ENCODE measurements around the gene LTF.

LTF gene

GRCh38 chr3:46490338-46491084, 25.8 kb upstream of the LTF start:
- DNase-seq: no peak

- no peak for DNase-seq
These were observed 25.2 kb upstream of the LTF start for GRCh38 chr3:46489875-46490274.

GRCh38 chr3:46489381-46489780, 24.7 kb upstream of the LTF start:
- DNase-seq: no peak

- DNase-seq: no peak
These were observed 24.1 kb upstream of the LTF start for GRCh38 chr3:46488735-46489361.

- no peak for DNase-seq
These were observed 21.1 kb upstream of the LTF start for GRCh38 chr3:46485779-46486175.

GRCh38 chr3:46484911-46485778, 20.4 kb upstream of the LTF start:
- no peak for DNase-seq

- no peak for DNase-seq
These were observed 19.7 kb upstream of the LTF start for GRCh38 chr3:46484388-46484787.

- DNase-seq: no peak
These were observed 19.1 kb upstream of the LTF start for GRCh38 chr3:46483825-46484224.

GRCh38 chr3:46482632-46483350, 18.1 kb upstream of the LTF start:
- DNase-seq: no peak

GRCh38 chr3:46481636-46482035, 16.9 kb upstream of the LTF start:
- no peak for DNase-seq

- no peak for DNase-seq
These were observed 15.9 kb upstream of the LTF start for GRCh38 chr3:46480491-46481195.

GRCh38 chr3:46479696-46480095, 15.0 kb upstream of the LTF start:
- no peak for DNase-seq

GRCh38 chr3:46479021-46479420, 14.3 kb upstream of the LTF start:
- DNase-seq: no peak

- DNase-seq: no peak
These were observed 13.6 kb upstream of the LTF start for GRCh38 chr3:46478341-46478740.

- DNase-seq: no peak
These were observed 13.1 kb upstream of the LTF start for GRCh38 chr3:46477756-46478155.

GRCh38 chr3:46477145-46477544, 12.4 kb upstream of the LTF start:
- DNase-seq: no peak

GRCh38 chr3:46472736-46473135, 8.0 kb upstream of the LTF start:
- DNase-seq: no peak

GRCh38 chr3:46471371-46471914, 6.7 kb upstream of the LTF start:
- DNase-seq: no peak

GRCh38 chr3:46470831-46471230, 6.1 kb upstream of the LTF start:
- DNase-seq: no peak

- DNase-seq: no peak
These were observed 5.1 kb upstream of the LTF start for GRCh38 chr3:46469680-46470357.

GRCh38 chr3:46468753-46469600, 4.3 kb upstream of the LTF start:
- DNase-seq: no peak

Data from NCI-H2081 treated with DMSO at 0.1 percent for 48 hours (cell line).